ENCODE data around the gene SHISAL1.

Gene SHISAL1

DNA sequence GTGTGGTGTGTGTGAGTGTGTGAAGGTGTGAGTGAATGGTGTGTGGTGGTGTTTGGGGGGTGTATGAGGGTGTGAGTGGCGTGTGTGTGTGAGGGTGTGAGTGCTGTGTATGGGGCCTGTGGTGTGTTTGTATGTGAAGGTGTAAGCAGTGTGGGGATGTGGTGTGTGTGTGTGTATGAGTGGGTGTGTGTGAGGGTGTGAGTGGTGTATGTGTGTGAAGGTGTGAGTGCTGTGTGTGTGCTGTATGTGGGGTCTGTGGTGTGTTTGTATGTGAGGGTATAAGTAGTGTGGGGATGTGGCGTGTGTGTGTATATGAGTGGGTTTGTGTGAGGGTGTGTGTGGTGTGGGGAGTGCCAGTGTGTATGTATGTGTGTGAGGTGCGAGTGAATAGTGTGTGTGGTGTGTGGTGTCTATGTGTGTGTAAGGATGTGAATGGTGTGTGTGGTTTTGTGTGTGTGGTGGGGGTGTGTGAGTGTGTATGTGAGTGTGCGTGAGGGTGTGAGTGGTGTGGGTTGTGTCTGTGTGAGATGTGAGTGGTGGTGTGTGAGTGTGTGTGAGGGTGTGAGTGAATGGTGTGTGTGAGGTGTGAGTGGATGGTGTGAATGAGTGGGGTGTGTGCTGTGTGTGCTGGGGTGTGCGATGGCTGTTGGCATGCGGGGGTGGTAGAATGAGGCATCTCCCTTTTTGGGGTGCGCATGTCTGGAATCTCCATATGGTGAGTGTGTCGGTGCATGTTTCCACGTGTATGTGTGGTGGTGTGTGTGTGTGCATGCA is 22.5 kb upstream of the SHISAL1 start:
- no peak overlapping the region for H3K4me3 ChIP-seq (replicated peaks; ENCODE audit: insufficient read depth, low read length)
- no peak for TF ChIP-seq SPI1 (IDR thresholded peaks at IDR 0.05; ENCODE audit: borderline replicate concordance, low read depth)
- TF ChIP-seq GABPA (IDR thresholded peaks at IDR 0.05; ENCODE audit: low read depth) = no peak
- TF ChIP-seq, protein P1, sequence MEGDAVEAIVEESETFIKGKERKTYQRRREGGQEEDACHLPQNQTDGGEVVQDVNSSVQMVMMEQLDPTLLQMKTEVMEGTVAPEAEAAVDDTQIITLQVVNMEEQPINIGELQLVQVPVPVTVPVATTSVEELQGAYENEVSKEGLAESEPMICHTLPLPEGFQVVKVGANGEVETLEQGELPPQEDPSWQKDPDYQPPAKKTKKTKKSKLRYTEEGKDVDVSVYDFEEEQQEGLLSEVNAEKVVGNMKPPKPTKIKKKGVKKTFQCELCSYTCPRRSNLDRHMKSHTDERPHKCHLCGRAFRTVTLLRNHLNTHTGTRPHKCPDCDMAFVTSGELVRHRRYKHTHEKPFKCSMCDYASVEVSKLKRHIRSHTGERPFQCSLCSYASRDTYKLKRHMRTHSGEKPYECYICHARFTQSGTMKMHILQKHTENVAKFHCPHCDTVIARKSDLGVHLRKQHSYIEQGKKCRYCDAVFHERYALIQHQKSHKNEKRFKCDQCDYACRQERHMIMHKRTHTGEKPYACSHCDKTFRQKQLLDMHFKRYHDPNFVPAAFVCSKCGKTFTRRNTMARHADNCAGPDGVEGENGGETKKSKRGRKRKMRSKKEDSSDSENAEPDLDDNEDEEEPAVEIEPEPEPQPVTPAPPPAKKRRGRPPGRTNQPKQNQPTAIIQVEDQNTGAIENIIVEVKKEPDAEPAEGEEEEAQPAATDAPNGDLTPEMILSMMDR (IDR thresholded peaks at IDR 0.05; ENCODE audit: insufficient read depth, low read length) = no peak
- TF ChIP-seq REST (IDR thresholded peaks at IDR 0.05; ENCODE audit: insufficient replicate concordance, low read depth) = no peak
- no peak for TF ChIP-seq POLR2AphosphoS5 (IDR thresholded peaks at IDR 0.05; ENCODE audit: low read depth)
- H3K27me3 ChIP-seq (ENCODE audit: insufficient read depth, poor library complexity, severe bottlenecking) = peaks cover 25% of the 10 kb centered on the region
- DNase-seq (ENCODE audit: low read depth in 1 of 2, low spot score in 1 of 2) = no peak
- H3K27ac ChIP-seq (replicated peaks) = no peak overlapping the region

GRCh38 chr22:44333847-44334635 is 21.3 kb upstream of the SHISAL1 start:
- TF ChIP-seq REST (IDR thresholded peaks at IDR 0.05; ENCODE audit: insufficient replicate concordance, low read depth) = no peak
- TF ChIP-seq POLR2AphosphoS5 (IDR thresholded peaks at IDR 0.05; ENCODE audit: low read depth) = no peak
- TF ChIP-seq, protein P1 (IDR thresholded peaks at IDR 0.05; ENCODE audit: insufficient read depth, low read length) = no peak
- no peak for TF ChIP-seq SPI1 (IDR thresholded peaks at IDR 0.05; ENCODE audit: borderline replicate concordance, low read depth)
- TF ChIP-seq GABPA (IDR thresholded peaks at IDR 0.05; ENCODE audit: low read depth) = no peak
- DNase-seq (ENCODE audit: low read depth in 1 of 2, low spot score in 1 of 2) = no peak
- Histone ChIP-seq H3K27ac (replicated peaks) (no peak overlapping the region), H3K27me3 (ENCODE audit: insufficient read depth, poor library complexity, severe bottlenecking) (peaks cover 35% of the 10 kb centered on the region), H3K4me3 (replicated peaks; ENCODE audit: insufficient read depth, low read length) (no peak overlapping the region)

- Histone ChIP-seq H3K27me3 (ENCODE audit: insufficient read depth, poor library complexity, severe bottlenecking) (peaks cover 42% of the 10 kb centered on the region), H3K27ac (replicated peaks) (no peak overlapping the region), H3K4me3 (replicated peaks; ENCODE audit: insufficient read depth, low read length) (no peak overlapping the region)
- no peak for DNase-seq (ENCODE audit: low read depth in 1 of 2, low spot score in 1 of 2)
- TF ChIP-seq, protein P1 (IDR thresholded peaks at IDR 0.05; ENCODE audit: insufficient read depth, low read length) = no peak
- TF ChIP-seq POLR2AphosphoS5 (IDR thresholded peaks at IDR 0.05; ENCODE audit: low read depth) (no peak), SPI1 (IDR thresholded peaks at IDR 0.05; ENCODE audit: borderline replicate concordance, low read depth) (no peak), GABPA (IDR thresholded peaks at IDR 0.05; ENCODE audit: low read depth) (no peak), REST (IDR thresholded peaks at IDR 0.05; ENCODE audit: insufficient replicate concordance, low read depth) (no peak)
These were observed 20.2 kb upstream of the SHISAL1 start for GRCh38 chr22:44332946-44333345.

Measured in HL-60 (cell line).